ENCODE results near the gene OR2T11. TPM values are rescaled to one million over a fixed set of nuclear protein-coding genes. Genes with fewer than 3 reads are reported as not detected.
"Not testable (repeated sequence)": the region's sequence is repeated elsewhere in the genome, so short reads cannot be mapped to it uniquely, and the experiment has no call there.

OR2T11 gene, protein sequence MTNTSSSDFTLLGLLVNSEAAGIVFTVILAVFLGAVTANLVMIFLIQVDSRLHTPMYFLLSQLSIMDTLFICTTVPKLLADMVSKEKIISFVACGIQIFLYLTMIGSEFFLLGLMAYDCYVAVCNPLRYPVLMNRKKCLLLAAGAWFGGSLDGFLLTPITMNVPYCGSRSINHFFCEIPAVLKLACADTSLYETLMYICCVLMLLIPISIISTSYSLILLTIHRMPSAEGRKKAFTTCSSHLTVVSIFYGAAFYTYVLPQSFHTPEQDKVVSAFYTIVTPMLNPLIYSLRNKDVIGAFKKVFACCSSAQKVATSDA
- total RNA-seq, result not detected

DNA sequence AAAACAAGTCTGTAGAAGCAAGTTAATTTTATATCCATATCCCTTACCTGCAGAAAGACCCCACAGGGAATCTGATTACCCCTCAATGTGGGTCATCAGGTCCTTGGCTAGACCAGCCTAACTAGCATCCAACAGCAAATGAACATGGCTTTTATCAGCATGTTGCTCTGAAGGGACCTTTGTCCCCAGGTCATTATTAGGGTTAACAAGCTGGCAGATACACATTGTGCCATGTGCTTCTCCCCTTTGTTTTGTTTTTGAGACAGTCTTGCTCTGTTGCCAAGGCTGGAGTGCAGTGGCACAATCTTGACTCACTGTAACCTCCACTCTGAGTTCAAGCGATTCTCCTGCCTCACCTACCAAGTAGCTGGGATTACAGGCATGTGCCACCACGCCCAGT lies at the start of gene OR2T11:
TSS of gene OR2T11 (minus strand) at position 101 of the 400 bp plus-strand sequence. CDS start 7,963 bp downstream, outside the sequence.
- no CpG with 5 or more reads among the region's 2 CpGs for WGBS, 2 donors
- not testable (repeated sequence) for H3K27ac ChIP-seq, H3K4me3 ChIP-seq

DNA sequence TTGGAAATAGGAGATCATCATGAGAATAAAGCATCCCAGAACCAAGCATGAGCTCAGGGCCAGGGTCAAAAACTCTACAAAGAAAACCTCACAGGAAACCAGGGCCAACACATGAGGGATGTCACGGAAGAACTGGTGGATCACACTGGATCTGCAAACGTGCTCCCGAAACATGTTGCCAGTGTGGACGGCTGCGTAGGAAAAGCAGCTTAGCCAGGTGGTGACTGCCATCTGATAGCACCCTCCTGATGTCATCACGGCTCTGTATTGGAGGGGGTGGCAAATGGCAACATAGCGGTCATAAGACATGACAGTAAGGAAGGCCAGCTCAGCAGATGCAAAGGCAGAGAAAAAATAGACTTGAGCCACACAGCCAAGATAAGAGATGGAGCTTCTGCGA lies 46.8 kb upstream of the OR2T11 start:
- no peaks in the 10 kb centered on the region for H3K9me3 ChIP-seq
- whole genome bisulfite sequencing, 2 donors, result 84 to 88% methylated on average over 8 of the region's 8 CpGs
- H3K27me3 ChIP-seq, result no peaks in the 10 kb centered on the region
- H3K4me3 ChIP-seq, result no peak overlapping the region
- no peak for DNase-seq (ENCODE audit: low spot score in 2 of 2)
- no peaks in the 10 kb centered on the region for H3K36me3 ChIP-seq
- no peak for TF ChIP-seq EP300 (IDR thresholded peaks at IDR 0.05)
- no peak for TF ChIP-seq POLR2A (IDR thresholded peaks at IDR 0.05)
- TF ChIP-seq, protein P1, sequence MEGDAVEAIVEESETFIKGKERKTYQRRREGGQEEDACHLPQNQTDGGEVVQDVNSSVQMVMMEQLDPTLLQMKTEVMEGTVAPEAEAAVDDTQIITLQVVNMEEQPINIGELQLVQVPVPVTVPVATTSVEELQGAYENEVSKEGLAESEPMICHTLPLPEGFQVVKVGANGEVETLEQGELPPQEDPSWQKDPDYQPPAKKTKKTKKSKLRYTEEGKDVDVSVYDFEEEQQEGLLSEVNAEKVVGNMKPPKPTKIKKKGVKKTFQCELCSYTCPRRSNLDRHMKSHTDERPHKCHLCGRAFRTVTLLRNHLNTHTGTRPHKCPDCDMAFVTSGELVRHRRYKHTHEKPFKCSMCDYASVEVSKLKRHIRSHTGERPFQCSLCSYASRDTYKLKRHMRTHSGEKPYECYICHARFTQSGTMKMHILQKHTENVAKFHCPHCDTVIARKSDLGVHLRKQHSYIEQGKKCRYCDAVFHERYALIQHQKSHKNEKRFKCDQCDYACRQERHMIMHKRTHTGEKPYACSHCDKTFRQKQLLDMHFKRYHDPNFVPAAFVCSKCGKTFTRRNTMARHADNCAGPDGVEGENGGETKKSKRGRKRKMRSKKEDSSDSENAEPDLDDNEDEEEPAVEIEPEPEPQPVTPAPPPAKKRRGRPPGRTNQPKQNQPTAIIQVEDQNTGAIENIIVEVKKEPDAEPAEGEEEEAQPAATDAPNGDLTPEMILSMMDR (IDR thresholded peaks at IDR 0.05), result no peak
- no peaks in the 10 kb centered on the region for H3K4me1 ChIP-seq
- H3K27ac ChIP-seq, result no peak overlapping the region

More for the DNA sequence above, at the start of gene OR2T11:
- not testable (repeated sequence) for H3K9me3 ChIP-seq; H3K4me1 ChIP-seq; H3K27me3 ChIP-seq; H3K36me3 ChIP-seq; DNase-seq (ENCODE audit: low spot score in 2 of 2)

DNA sequence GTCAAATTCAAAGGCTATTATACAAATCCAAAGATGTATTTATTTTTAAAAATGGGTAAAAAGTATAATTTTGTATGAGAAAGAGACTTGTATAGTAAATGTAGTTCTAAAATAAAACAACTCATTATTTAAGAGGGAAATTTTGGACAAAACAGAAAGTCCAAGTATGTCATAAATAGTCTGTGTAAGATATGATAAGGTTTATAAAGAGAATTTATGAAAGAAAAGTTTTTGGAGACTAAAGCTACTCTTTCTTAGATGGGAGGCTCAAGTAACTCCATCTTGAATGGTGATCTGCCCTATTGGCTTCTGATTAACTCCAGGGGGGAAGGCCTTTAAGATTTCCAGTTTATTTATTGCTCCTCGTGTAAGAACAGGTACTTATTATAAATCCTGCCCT lies 35.1 kb upstream of the OR2T11 start:
- Histone ChIP-seq H3K4me1 (no peaks in the 10 kb centered on the region), H3K27me3 (no peaks in the 10 kb centered on the region), H3K9me3 (no peaks in the 10 kb centered on the region), H3K27ac (no peak overlapping the region), H3K36me3 (no peaks in the 10 kb centered on the region), H3K4me3 (no peak overlapping the region)
- 61 to 64% methylated on average over 1 of the region's 1 CpG for WGBS, 2 donors
- DNase-seq (ENCODE audit: low spot score in 2 of 2), result no peak
- TF ChIP-seq POLR2A (IDR thresholded peaks at IDR 0.05) (no peak), EP300 (IDR thresholded peaks at IDR 0.05) (no peak)
- TF ChIP-seq, protein P1 (IDR thresholded peaks at IDR 0.05), result no peak

DNA sequence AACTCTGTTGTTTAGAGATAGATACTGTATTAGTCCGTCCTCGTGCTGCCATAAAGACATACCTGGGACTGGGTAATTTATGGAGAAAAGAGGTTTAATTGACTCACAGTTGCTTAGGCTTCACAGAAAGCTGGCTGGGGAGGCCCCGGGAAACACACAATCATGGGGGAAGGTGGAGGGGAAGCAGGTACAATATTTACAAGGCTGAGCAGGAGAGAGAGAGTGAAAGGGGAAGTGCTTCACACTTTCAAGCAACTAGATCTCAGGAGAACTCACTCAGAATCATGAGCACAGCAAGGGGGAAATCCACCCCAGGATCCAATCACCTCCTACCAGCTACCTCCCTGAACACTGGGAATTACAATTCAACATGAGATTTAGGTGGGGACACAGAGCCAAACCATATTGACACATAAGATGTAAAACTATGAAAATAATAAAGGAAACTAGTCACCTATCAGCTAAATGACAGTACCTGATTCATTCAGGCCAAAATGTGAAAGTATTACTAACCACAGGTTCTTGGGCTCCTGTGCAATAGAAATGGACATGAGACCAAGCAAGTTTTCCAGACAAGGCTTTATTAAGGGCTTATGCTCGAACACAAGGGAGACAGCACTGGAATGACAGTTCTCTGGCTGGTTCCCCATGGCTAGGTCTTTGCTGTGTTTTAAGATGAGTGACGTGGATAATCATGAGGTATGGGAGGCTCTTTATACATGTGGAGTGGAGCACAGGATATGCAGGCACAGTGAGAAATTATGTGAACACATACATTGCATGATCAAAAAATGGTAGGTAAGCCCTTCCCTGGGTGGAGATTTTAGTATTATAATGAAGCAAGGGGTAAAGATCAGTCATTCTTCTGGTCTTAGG lies 28.8 kb upstream of the OR2T11 start:
- 75 to 79% methylated on average over 5 of the region's 5 CpGs for WGBS, 2 donors
- not testable (repeated sequence) for H3K27me3 ChIP-seq; DNase-seq (ENCODE audit: low spot score in 2 of 2)

DNA sequence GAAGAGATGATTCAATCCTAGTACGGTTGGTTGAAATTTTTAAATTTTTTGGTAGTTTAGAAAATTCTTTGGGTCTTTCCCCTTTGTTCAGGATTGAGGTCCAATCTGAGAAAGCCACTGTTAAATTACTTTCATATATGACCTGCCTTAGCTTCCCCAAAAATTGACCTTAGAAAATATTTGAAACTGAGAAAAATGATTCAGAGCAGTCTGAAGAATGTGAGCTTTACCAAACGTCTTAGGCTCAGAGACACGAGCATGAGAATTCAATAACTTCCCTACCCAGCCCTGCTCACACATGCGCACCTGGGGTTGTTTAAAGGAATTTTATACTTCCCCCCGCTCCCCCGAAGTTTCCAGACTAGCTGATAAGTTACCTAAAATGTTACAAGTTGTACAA lies 21.9 kb upstream of the OR2T11 start:
- not testable (repeated sequence) for H3K27ac ChIP-seq; H3K4me3 ChIP-seq; H3K36me3 ChIP-seq; H3K9me3 ChIP-seq; H3K27me3 ChIP-seq; H3K4me1 ChIP-seq; DNase-seq (ENCODE audit: low spot score in 2 of 2)
- WGBS, 2 donors, result 78 to 82% methylated on average over 6 of the region's 6 CpGs

More for the DNA sequence above, 28.8 kb upstream of the OR2T11 start:
- H3K36me3 ChIP-seq, H3K4me3 ChIP-seq, H3K9me3 ChIP-seq, H3K4me1 ChIP-seq, H3K27ac ChIP-seq: not testable (repeated sequence)

DNA sequence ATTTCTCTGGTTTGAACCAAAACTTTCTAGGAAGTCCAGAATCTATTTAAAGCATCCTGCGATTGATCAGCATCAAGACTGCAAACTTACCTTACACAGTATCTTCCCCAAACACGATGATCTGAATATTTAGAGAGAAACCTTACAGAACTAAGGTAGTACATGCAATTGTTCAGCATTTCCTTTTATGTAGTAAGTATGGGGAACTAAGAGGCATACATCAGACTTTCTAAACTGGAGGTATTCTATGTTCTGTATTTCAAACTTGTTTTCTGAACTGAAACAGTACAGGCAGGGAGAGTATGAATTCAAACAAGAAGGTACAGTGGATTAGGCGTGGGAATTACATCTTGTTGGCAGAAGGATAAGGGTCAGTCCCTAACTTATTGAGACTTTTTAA lies 20.5 kb upstream of the OR2T11 start, which contains the start of gene OR2T27:
TSS of gene OR2T27 (minus strand) at position 175 of the 400 bp plus-strand sequence. CDS start 4,644 bp downstream, outside the sequence.
- WGBS, 2 donors, result 80 to 100% methylated on average over 1 to 2 of the region's 3 CpGs
- H3K9me3 ChIP-seq; H3K36me3 ChIP-seq; H3K27me3 ChIP-seq; DNase-seq (ENCODE audit: low spot score in 2 of 2); H3K4me1 ChIP-seq; H3K27ac ChIP-seq; H3K4me3 ChIP-seq: not testable (repeated sequence)

DNA sequence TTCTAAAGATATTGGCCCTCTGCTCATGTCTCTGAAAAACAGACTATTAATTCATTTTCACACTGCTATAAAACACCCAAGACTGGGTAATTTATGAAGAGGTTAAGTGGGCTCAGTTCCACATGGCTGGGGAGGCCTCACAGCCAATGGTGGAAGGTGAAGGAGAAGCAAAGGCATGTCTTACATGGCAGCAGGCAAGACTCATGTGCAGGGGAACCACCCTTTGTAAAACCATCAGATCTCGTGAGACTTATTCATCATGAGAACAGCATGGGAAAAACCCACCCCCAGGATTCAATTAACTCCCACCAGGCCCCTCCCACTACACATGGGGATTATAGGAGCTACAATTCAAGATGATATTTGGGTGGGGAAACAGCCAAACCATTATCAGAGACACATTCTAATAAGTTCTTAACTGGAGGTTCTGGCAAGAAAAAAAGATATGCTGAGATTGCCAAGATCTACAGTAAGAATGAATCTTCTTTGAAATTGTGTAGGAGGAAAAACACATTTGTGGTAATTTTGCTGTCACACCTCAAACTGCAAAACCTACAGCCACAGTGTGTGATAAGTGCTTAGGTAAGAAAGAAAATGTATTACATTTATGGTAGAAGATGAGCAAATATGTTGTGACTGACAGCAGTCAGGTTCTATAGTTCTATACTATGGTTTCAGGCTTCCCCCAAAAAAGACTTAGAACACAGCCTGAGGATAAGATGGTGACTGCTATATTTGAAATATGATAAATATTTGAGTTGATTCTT lies 14.1 kb upstream of the OR2T11 start:
- H3K27ac ChIP-seq; H3K9me3 ChIP-seq; H3K27me3 ChIP-seq; H3K36me3 ChIP-seq; DNase-seq (ENCODE audit: low spot score in 2 of 2); H3K4me3 ChIP-seq; H3K4me1 ChIP-seq: not testable (repeated sequence)
- no CpG with 5 or more reads among the region's 1 CpG for WGBS, 2 donors

DNA sequence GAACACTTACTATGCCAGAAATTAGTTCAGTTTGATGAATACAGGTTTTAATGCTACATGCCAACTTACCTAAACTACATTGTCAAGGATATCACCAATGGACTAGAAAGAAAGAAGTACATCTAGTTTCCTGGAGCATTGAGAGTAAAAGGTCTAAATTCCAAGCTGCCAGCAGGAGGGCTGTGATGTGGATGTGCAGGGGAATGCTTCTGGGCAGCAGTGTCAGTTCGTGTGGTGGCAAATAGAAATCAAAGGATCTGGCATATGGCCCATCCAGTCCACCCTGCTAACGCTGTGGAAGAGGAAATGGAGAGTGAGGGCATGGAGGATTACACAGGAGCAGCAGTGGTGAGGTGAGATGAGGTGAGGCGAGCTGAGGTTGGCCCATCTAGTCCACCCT lies 10.3 kb upstream of the OR2T11 start, which contains the start of gene OR2T35:
TSS of gene OR2T35 (minus strand) at position 101 of the 400 bp plus-strand sequence. CDS start 6,020 bp downstream, outside the sequence.
- not testable (repeated sequence) for H3K4me1 ChIP-seq; H3K9me3 ChIP-seq; H3K27ac ChIP-seq; H3K27me3 ChIP-seq; H3K36me3 ChIP-seq; H3K4me3 ChIP-seq; DNase-seq (ENCODE audit: low spot score in 2 of 2)
- WGBS, 2 donors, result 53 to 56% methylated on average over 3 of the region's 3 CpGs

DNA sequence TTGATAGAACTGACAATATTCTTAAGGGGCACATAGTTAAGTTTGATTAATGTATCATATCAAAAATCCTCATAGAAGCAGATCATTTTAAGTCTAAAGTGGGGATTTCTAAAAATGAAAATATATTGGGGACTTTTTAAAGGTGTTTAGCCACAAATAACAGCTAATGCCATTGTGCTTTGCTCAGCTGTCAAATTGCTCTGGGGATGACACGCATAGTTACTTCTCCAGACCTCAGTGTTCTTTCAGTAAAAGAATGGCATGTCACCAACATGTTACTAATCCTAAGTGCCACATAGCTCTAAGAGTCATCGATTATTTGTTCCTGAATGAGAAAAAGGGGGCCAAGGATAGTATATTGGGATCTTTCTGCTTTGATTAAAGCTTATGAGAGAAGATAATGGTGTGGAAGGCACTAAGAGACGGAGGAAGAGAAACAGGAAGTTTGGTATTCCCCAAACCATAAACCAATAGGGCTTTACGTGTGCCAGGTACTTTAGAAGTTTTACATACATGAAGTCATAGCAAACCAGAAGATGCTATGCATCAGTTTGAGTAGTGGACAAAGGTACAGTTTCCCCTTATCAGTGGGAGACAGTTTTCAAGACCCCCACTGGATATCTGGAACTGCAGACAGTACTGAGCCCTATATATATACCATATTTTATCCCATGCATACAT lies 8.2 kb upstream of the OR2T11 start:
- DNase-seq (ENCODE audit: low spot score in 2 of 2); H3K9me3 ChIP-seq; H3K4me1 ChIP-seq; H3K27ac ChIP-seq; H3K36me3 ChIP-seq; H3K27me3 ChIP-seq; H3K4me3 ChIP-seq: not testable (repeated sequence)
- WGBS, 2 donors, result no CpG with 5 or more reads among the region's 4 CpGs

DNA sequence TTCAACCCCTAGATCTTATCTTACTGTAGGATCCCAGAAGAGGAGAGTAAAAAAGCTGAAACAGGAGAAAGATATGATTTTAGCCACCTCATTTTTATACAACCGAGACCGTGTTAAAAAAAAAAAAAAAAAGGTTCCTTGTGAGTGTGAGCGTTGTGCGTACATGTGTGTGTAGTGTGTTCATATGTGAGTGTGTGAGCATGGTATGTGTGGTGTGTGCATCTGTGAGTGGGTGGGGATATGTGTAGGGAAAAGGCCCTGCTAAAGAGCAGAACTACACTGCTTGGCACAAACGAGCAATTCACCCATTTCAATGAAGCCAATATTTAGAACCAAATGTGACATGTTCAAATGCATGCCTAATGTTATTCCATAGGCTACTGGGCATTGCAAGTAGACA lies 6.7 kb upstream of the OR2T11 start:
- not testable (repeated sequence) for H3K4me3 ChIP-seq; DNase-seq (ENCODE audit: low spot score in 2 of 2); H3K4me1 ChIP-seq; H3K27ac ChIP-seq; H3K9me3 ChIP-seq; H3K36me3 ChIP-seq; H3K27me3 ChIP-seq
- no CpG with 5 or more reads among the region's 5 CpGs for WGBS, 2 donors
